SK-N-SH (cell line): Measurements from ENCODE around the gene SLC35A2. TPM values are rescaled to one million over a fixed set of nuclear protein-coding genes. Genes with fewer than 3 reads are reported as not detected.

Experiments
- CTCF ChIA-PET: fragments of 300-600, 350-600 bp; formaldehyde crosslinking; extraction: SDS; loops from one replicate; lab custom pipeline; 2021; lab: Yijun Ruan, JAX
- POLR2A ChIA-PET: fragments of 350-600 bp; sonication (Branson Sonifier 250); formaldehyde crosslinking; extraction: SDS; loops from one replicate; lab custom pipeline; 2020; ENCODE audit warnings: antibody characterized with exemption, inconsistent platforms; lab: Yijun Ruan, JAX
- DNase-seq: peaks from one replicate; pipeline ENCODE4 v3.0.0; 2012
- H2AFZ ChIP-seq: fragments of 200-600 bp; sonication (generic); 2 replicates; pipeline ENCODE4 v1.8.1; 2016; ENCODE audit warnings: antibody characterized with exemption, mild to moderate bottlenecking, low read depth
- H3F3A ChIP-seq: fragments of 200-600 bp; sonication (generic); replicated peaks from 2 replicates; pipeline ENCODE3; 2016; ENCODE audit warnings: antibody characterized with exemption, mild to moderate bottlenecking; ENCODE audit not compliant: insufficient read depth
- H3K27ac ChIP-seq, 2 experiments: fragments of 200-500 bp in 1 of 2; fragments of 200-600 bp in 1 of 2; sonication (Bioruptor generic) in 1 of 2; sonication (generic), shearing (Covaris generic) in 1 of 2; 2 replicates each; pipeline versions ENCODE4 v1.5.1 to v1.6.1; 2014 to 2016; ENCODE audit warnings: low read depth in 2 of 2, inconsistent platforms in 1 of 2, low read length in 1 of 2, mild to moderate bottlenecking in 1 of 2, mixed read lengths in 1 of 2
- H3K27me3 ChIP-seq: fragments of 200-600 bp; sonication (generic), shearing (Covaris generic); 2 replicates; pipeline ENCODE4 v1.6.1; 2016; ENCODE audit warnings: mixed run types; ENCODE audit not compliant: insufficient read depth
- H3K36me3 ChIP-seq, 2 experiments: fragments of 200-500 bp in 1 of 2; fragments of 200-600 bp in 1 of 2; sonication (Bioruptor generic) in 1 of 2; sonication (generic) in 1 of 2; replicated peaks in 1 of 2; 2 replicates each; pipeline versions ENCODE3 to v1.5.1; 2014 to 2016; ENCODE audit warnings: low read length in 1 of 2, mild to moderate bottlenecking in 1 of 2; ENCODE audit not compliant: insufficient read depth in 2 of 2, control insufficient read depth in 1 of 2
- H3K4me1 ChIP-seq, 2 experiments: fragments of 200-500 bp in 1 of 2; fragments of 200-600 bp in 1 of 2; sonication (Bioruptor generic) in 1 of 2; sonication (generic), shearing (Covaris generic) in 1 of 2; 2 replicates each; pipeline versions ENCODE4 v1.5.1 to v1.6.1; 2014 to 2016; ENCODE audit warnings: low read depth in 1 of 2, low read length in 1 of 2, mixed run types in 1 of 2; ENCODE audit not compliant: insufficient read depth in 2 of 2, control insufficient read depth in 1 of 2
- H3K4me2 ChIP-seq: fragments of 200-600 bp; sonication (generic), shearing (Covaris generic); 2 replicates; pipeline ENCODE4 v1.6.1; 2017; ENCODE audit warnings: mixed run types
- H3K4me3 ChIP-seq, 2 experiments: fragments of 200-500 bp in 1 of 2; fragments of 200-600 bp in 1 of 2; sonication (Bioruptor generic) in 1 of 2; sonication (generic), shearing (Covaris generic) in 1 of 2; 2 replicates each; pipeline versions ENCODE4 v1.5.1 to v1.8.1; 2014 to 2016; ENCODE audit warnings: low read depth in 2 of 2, inconsistent platforms in 1 of 2, low read length in 1 of 2, mild to moderate bottlenecking in 1 of 2, mixed read lengths in 1 of 2, moderate library complexity in 1 of 2
- H3K79me2 ChIP-seq: fragments of 200-600 bp; sonication (generic); 2 replicates; pipeline ENCODE4 v1.8.1; 2017; ENCODE audit warnings: mild to moderate bottlenecking; ENCODE audit not compliant: insufficient read depth
- H3K9ac ChIP-seq: fragments of 200-600 bp; sonication (generic); 2 replicates; pipeline ENCODE4 v1.6.1; 2017; ENCODE audit warnings: mixed run types
- H3K9me2 ChIP-seq: fragments of 200-600 bp; sonication (generic); 2 replicates; pipeline ENCODE4 v1.6.1; 2017; ENCODE audit warnings: mixed run types
- H3K9me3 ChIP-seq: fragments of 200-600 bp; sonication (generic); 2 replicates; pipeline ENCODE4 v1.6.1; 2017; ENCODE audit warnings: mixed run types, mild to moderate bottlenecking, moderate library complexity
- H4K20me1 ChIP-seq: fragments of 200-600 bp; sonication (generic); 2 replicates; pipeline ENCODE4 v1.6.1; 2017; ENCODE audit warnings: mild to moderate bottlenecking, mixed run types; ENCODE audit not compliant: insufficient read depth
- CTCF ChIP-seq: fragments of 200-600 bp; sonication (generic); IDR thresholded peaks from 2 replicates; pipeline ENCODE4 v1.6.1; 2017; ENCODE audit warnings: antibody characterized with exemption, mild to moderate bottlenecking, moderate library complexity
- FOSL2 ChIP-seq: IDR thresholded peaks from 2 replicates; pipeline ENCODE4 v1.4.0; 2012; ENCODE audit warnings: low read depth, mild to moderate bottlenecking, moderate library complexity, borderline replicate concordance
- GABPA ChIP-seq: IDR thresholded peaks from 2 replicates; pipeline ENCODE4 v1.4.0; 2012; ENCODE audit warnings: low read depth, mild to moderate bottlenecking
- GATA2 ChIP-seq: sonication (generic); formaldehyde crosslinking; IDR thresholded peaks from 2 replicates; pipeline ENCODE4 v1.5.0; 2020; ENCODE audit warnings: mild to moderate bottlenecking, missing genetic modification reagents
- JUND ChIP-seq: IDR thresholded peaks from 2 replicates; pipeline ENCODE4 v1.4.0; 2012
- MXI1 ChIP-seq: IDR thresholded peaks from 2 replicates; pipeline ENCODE4 v1.6.1; 2012; ENCODE audit warnings: mild to moderate bottlenecking, low read depth, low read length, improper control_type of control experiment
- NFIC ChIP-seq: IDR thresholded peaks from 2 replicates; pipeline ENCODE4 v1.4.0; 2012; ENCODE audit warnings: borderline replicate concordance
- NRF1 ChIP-seq: IDR thresholded peaks from 2 replicates; pipeline ENCODE4 v1.6.1; 2012; ENCODE audit warnings: low read depth, mild to moderate bottlenecking, low read length
- RAD21 ChIP-seq: IDR thresholded peaks from 2 replicates; pipeline ENCODE4 v1.6.1; 2012; ENCODE audit warnings: mild to moderate bottlenecking, low read length
- RCOR1 ChIP-seq: fragments of 150-350 bp; IDR thresholded peaks from 2 replicates; pipeline ENCODE4 v1.6.1; 2017; ENCODE audit warnings: antibody characterized with exemption, low read length
- REST ChIP-seq: IDR thresholded peaks from 2 replicates; pipeline ENCODE4 v1.6.1; 2012; ENCODE audit warnings: mild to moderate bottlenecking, low read depth, low read length, moderate library complexity
- SIN3A ChIP-seq: IDR thresholded peaks from 2 replicates; pipeline ENCODE4 v1.6.1; 2012; ENCODE audit warnings: low read depth, mild to moderate bottlenecking, low read length, moderate library complexity, borderline replicate concordance
- SMC3 ChIP-seq: IDR thresholded peaks from 2 replicates; pipeline ENCODE4 v1.6.1; 2012; ENCODE audit warnings: low read depth, low read length, improper control_type of control experiment
- WGBS: methylation state at CpG from one replicate; pipeline ENCODE4 v1.1.6; 2017; ENCODE audit warnings: low lambda C conversion rate; 5-methylcytosine and 5-hydroxymethylcytosine counted together
- polyA plus RNA-seq, 3 experiments: library from polyadenylated mRNA; depleted of rRNA; stranded (reverse); fragments of >200 nt; gene quantifications; 2 replicates each; pipeline ENCODE4 v1.2.3, GENCODE V29; 2012

Gene SLC35A2
- polyA plus RNA-seq, 1 of the 3 experiments (the other 2 are of a cell fraction) = 71.3 TPM

GRCh38 chrX:48919947-48920717 is 8.7 kb upstream of the SLC35A2 start:
- Histone ChIP-seq H3K9ac (no peak overlapping the region), H2AFZ (no peak overlapping the region), H3K9me2 (no peaks in the 10 kb centered on the region), H3K9me3 (no peaks in the 10 kb centered on the region), H3K27ac (no peak overlapping the region), H3K27me3 (no peaks in the 10 kb centered on the region), H4K20me1 (0 out of 2 replicates have a peak, but pooled peaks cover 9% of the 10 kb centered on the region), H3K79me2 (peaks cover 3% of the 10 kb centered on the region; the same call in 1 of the 2 replicates), H3K36me3 (peaks cover 3 to 34% of the 10 kb centered on the region in 2 experiments), H3F3A (peaks cover 12% of the 10 kb centered on the region), H3K4me1 (peaks cover 5 to 26% of the 10 kb centered on the region in 2 experiments; a peak in 2 of 4 replicates), H3K4me2 (no peak overlapping the region), H3K4me3 (no peak overlapping the region)
- CTCF ChIA-PET = no interaction called here
- WGBS = 65% methylated on average over 7 of the region's 8 CpGs
- 0 out of 2 replicates have a peak, but pooled peaks have one; percentile 26 for TF ChIP-seq MXI1
- no peak for TF ChIP-seq FOSL2
- POLR2A ChIA-PET = no interaction called here
- no peak for DNase-seq

GRCh38 chrX:48919360-48919841 is 8.0 kb upstream of the SLC35A2 start:
- H3K27me3 ChIP-seq = no peaks in the 10 kb centered on the region
- H3K27ac ChIP-seq = peak overlapping the region; percentile 38 to 60; a peak in 3 of 4 replicates
- DNase-seq = peak; percentile 54
- H3K4me1 ChIP-seq = peaks cover 5 to 26% of the 10 kb centered on the region in 2 experiments; a peak in 2 of 4 replicates
- ChIA-PET POLR2A (no interaction called here), CTCF (no interaction called here)
- H3K36me3 ChIP-seq = peaks cover 3 to 33% of the 10 kb centered on the region in 2 experiments
- H3K9me2 ChIP-seq = no peaks in the 10 kb centered on the region
- peak overlapping the region; percentile 61 to 71; a peak in 3 of 4 replicates for H3K4me3 ChIP-seq
- 0 out of 2 replicates have a peak, but pooled peaks cover 9% of the 10 kb centered on the region for H4K20me1 ChIP-seq
- no peaks in the 10 kb centered on the region for H3K9me3 ChIP-seq
- 38% methylated on average over 14 of the region's 15 CpGs for WGBS
- H3K79me2 ChIP-seq = peaks cover 3% of the 10 kb centered on the region; the same call in 1 of the 2 replicates
- peak overlapping the region; percentile 95 for H3K4me2 ChIP-seq
- H3K9ac ChIP-seq = no peak overlapping the region
- H2AFZ ChIP-seq = no peak overlapping the region
- TF ChIP-seq GABPA (no peak), NRF1 (no peak), MXI1 (no peak), RCOR1 (no peak), CTCF (no peak), REST (no peak), GATA2 (CRISPR knock-in tag) (no peak), JUND (no peak), NFIC (no peak), RAD21 (no peak), SMC3 (no peak), FOSL2 (no peak), SIN3A (no peak)
- peaks cover 12% of the 10 kb centered on the region for H3F3A ChIP-seq
